SH-SY5Y (cell line): ENCODE data around the gene PRDM5.

Experiments used
- GATA2 ChIP-seq: IDR thresholded peaks from 2 replicates; pipeline ENCODE4 v1.6.1; 2011; ENCODE audit warnings: mild to moderate bottlenecking, low read depth, low read length
- GATA3 ChIP-seq: IDR thresholded peaks from 2 replicates; pipeline ENCODE4 v1.6.1; 2011; ENCODE audit warnings: low read depth, mild to moderate bottlenecking, low read length, moderate library complexity

Gene PRDM5

DNA sequence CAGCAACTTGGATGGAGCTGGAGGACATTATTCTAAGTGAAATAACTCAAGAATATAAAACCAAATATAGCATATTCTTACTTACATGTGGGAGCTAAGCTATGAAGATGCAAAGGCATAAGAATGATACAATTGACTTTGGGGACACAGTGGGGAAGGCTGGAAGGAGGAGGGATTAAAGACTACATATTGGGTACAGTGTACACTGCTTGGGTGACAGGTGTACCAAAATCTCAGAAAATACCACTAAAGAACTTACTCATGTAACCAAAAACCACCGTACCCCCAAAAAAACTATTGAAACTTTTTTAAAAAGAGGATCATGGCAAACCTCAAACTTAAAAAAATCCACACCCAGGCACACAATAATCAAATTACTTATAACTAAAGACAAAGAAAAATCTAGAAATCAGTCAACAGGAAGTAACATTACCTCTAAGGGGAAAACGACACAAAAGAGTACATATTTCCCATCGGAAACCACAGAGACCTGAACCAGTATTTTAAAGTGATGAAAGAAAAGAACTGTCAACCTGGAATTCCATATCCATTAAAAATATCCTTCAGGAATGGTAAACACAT is 241.8 kb downstream of the PRDM5 start:
- TF ChIP-seq GATA2 (no peak), GATA3 (no peak)

DNA sequence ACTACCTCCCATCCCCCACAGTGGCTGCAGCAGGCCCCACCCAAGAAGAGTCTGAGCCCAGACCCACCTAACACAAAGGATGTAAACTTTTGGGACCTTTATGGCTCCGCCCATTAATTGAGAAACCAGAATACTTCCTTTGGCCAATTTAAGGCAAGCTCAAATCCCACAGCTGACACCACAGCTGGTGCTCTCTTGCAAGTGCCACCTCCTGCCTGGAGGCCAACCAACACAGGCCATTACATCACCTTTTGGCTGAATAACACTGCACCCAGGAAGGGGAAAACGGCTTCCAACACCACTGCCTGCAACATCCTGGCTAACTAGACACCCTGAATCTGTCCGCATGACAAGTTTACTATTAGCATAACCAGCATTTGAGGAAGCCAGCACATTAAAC is 248.8 kb downstream of the PRDM5 start:
- no peak for TF ChIP-seq GATA2
- TF ChIP-seq GATA3, result no peak

DNA sequence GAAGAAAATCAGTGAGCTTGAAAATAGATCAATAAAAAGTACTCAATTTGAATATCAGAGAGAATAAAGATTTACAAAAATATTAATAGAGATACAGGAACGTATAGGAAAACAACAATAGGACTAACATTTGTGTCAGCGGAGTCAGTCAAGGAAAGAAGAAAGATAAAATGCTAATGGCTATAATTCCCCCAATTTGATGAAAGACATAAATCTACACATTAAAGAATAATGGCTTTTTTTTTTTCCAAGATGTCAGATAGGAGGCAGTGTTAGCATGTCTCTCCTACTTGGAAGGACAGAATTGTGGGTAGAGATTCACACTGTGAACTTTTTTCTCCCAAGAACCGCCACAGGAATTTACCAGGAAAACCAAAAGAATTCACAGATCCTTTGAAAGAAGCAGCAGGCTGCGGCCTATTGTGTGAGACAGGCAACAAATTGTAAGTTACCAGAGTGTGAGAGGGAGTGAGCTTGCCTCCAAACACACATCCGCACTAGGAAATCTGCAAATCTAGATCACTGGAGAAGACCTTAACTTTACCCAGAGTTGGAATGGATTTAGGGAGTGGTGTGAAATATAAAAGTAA is 249.9 kb downstream of the PRDM5 start:
- TF ChIP-seq GATA3, result no peak
- no peak for TF ChIP-seq GATA2

DNA sequence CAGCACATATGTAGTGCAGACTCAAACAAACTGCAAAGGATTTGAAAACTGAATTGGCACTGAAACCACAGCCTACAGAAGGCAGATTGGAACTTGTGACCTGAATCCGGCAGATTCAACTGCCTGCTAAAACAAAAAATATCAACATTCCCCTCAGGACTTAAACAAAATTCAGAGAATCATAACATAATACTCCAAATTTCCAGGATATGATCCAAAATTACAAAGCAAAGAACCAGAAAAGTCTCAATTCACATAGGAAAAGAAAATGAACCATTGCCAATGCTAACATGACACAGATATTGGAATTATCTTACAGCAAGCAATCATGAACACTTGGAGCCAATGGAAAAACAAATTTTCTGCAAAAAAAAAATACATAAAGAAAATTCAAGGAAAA is 250.4 kb downstream of the PRDM5 start:
- no peak for TF ChIP-seq GATA3
- no peak for TF ChIP-seq GATA2

GRCh38 chr4:120671538-120671937 is 251.0 kb downstream of the PRDM5 start:
- no peak for TF ChIP-seq GATA3
- no peak for TF ChIP-seq GATA2

DNA sequence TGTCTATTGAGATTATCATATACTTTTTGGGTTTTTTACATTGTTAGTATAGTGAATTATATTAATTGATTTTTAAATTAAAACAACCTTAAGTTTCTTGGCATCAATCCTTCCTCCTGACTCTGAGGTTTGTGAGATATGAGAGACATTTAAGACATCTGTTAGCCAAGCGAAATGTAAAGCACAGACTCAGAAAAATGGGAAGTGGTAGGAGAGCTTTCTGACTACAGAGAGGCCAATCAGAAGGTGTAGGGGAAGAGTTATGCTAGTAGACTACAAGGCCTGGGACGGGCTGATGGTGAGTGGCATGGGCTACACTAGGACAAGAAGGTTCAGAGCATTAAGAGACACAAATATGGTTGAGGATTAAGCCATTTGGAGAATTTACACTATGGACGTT is 255.4 kb downstream of the PRDM5 start:
- TF ChIP-seq GATA3, result no peak
- no peak for TF ChIP-seq GATA2

- TF ChIP-seq GATA3 (no peak), GATA2 (no peak)
Measured at GRCh38 chr4:120664851-120665250, 257.7 kb downstream of the PRDM5 start.

DNA sequence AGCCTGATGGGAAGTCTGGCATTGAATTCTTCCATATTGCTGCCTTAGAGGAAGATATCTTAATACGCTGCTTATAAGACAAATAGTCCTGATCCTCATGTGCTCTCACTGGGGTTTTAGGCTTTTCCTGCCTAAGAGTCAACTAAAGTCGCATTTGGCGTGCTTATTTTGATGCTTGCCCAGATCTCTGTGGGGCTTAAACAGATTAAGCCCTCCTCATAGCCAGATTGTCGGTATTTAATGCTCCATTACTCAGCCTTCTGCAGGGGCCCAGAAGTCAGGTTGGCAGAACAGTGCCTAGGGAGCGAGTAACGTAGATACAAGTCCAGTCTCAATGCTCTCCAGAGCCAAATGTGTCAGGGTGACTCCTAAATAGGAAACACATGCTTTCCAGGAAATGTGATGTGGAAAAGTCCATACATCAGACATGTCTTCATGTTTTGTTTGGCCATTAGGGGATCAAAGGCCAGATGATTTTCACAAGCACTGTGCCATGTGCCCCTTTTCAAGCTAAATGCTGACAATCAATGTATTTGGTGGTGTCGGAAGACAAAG is 262.8 kb downstream of the PRDM5 start:
- TF ChIP-seq GATA2 (no peak), GATA3 (no peak)

DNA sequence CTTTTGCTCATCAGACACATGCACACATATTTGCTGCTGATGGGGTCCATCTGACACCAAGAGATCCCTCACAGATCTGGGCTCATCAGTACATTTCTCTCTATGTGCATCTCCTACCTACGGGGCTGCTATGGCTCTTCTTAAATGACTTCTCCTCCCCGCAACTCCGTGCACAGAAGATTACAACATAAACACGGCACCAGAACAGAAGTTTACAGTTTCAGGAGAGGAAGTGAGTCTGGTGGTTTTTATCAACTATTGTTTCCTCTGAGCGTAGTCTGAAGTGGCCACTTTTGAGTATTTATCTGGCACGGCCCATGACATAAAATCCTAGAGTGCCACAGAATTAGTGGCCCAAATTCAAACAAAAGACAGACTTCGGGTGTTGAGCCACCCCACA is 263.8 kb downstream of the PRDM5 start:
- no peak for TF ChIP-seq GATA3
- TF ChIP-seq GATA2, result no peak

DNA sequence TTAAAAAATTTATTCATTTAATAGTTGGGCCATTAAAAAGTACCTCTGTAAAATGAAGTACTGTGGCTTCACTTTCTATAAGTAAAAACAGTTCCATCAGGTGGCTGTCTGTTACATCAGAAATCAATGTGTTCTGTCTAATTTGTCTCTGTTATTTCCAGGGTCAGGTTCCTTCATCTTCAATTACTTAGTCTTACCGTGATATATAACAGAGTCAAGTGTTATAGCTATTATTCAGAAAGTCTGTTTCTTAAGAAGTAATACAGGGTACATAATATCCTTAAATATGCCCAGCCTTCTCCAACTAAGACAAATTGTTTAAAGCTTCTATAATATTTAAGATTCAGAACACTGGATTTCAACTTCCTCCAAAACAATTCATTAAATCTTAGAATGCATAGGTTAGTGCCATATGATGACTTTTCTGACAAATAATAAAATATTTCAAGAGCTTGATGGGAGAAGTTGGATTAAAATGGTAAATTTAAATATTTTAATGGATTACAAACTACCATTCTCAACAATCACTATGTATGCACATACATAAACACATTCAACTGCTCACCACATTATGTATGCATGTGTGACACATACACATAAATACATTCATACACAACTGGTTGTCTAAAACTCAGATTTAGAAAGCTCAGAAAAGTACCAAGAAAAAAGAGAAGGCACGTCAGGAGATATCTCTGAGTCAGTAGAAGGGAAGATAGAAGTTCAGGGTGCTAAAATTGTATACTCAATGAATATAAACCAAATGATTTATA is 268.5 kb downstream of the PRDM5 start:
- no peak for TF ChIP-seq GATA2
- no peak for TF ChIP-seq GATA3
